SK-N-SH (cell line): Measurements from ENCODE around the gene FBXL7. TPM values are rescaled to one million over a fixed set of nuclear protein-coding genes. Genes with fewer than 3 reads are reported as not detected.

Experiments
- CTCF ChIA-PET: fragments of 300-600, 350-600 bp; formaldehyde crosslinking; extraction: SDS; loops from one replicate; lab custom pipeline; 2021; lab: Yijun Ruan, JAX
- POLR2A ChIA-PET: fragments of 350-600 bp; sonication (Branson Sonifier 250); formaldehyde crosslinking; extraction: SDS; loops from one replicate; lab custom pipeline; 2020; ENCODE audit warnings: antibody characterized with exemption, inconsistent platforms; lab: Yijun Ruan, JAX
- DNase-seq: peaks from one replicate; pipeline ENCODE4 v3.0.0; 2012
- H2AFZ ChIP-seq: fragments of 200-600 bp; sonication (generic); 2 replicates; pipeline ENCODE4 v1.8.1; 2016; ENCODE audit warnings: antibody characterized with exemption, mild to moderate bottlenecking, low read depth
- H3F3A ChIP-seq: fragments of 200-600 bp; sonication (generic); replicated peaks from 2 replicates; pipeline ENCODE3; 2016; ENCODE audit warnings: antibody characterized with exemption, mild to moderate bottlenecking; ENCODE audit not compliant: insufficient read depth
- H3K27ac ChIP-seq, 2 experiments: fragments of 200-500 bp in 1 of 2; fragments of 200-600 bp in 1 of 2; sonication (Bioruptor generic) in 1 of 2; sonication (generic), shearing (Covaris generic) in 1 of 2; 2 replicates each; pipeline versions ENCODE4 v1.5.1 to v1.6.1; 2014 to 2016; ENCODE audit warnings: low read depth in 2 of 2, inconsistent platforms in 1 of 2, low read length in 1 of 2, mild to moderate bottlenecking in 1 of 2, mixed read lengths in 1 of 2
- H3K27me3 ChIP-seq: fragments of 200-600 bp; sonication (generic), shearing (Covaris generic); 2 replicates; pipeline ENCODE4 v1.6.1; 2016; ENCODE audit warnings: mixed run types; ENCODE audit not compliant: insufficient read depth
- H3K36me3 ChIP-seq, 2 experiments: fragments of 200-500 bp in 1 of 2; fragments of 200-600 bp in 1 of 2; sonication (Bioruptor generic) in 1 of 2; sonication (generic) in 1 of 2; replicated peaks in 1 of 2; 2 replicates each; pipeline versions ENCODE3 to v1.5.1; 2014 to 2016; ENCODE audit warnings: low read length in 1 of 2, mild to moderate bottlenecking in 1 of 2; ENCODE audit not compliant: insufficient read depth in 2 of 2, control insufficient read depth in 1 of 2
- H3K4me1 ChIP-seq, 2 experiments: fragments of 200-500 bp in 1 of 2; fragments of 200-600 bp in 1 of 2; sonication (Bioruptor generic) in 1 of 2; sonication (generic), shearing (Covaris generic) in 1 of 2; 2 replicates each; pipeline versions ENCODE4 v1.5.1 to v1.6.1; 2014 to 2016; ENCODE audit warnings: low read depth in 1 of 2, low read length in 1 of 2, mixed run types in 1 of 2; ENCODE audit not compliant: insufficient read depth in 2 of 2, control insufficient read depth in 1 of 2
- H3K4me2 ChIP-seq: fragments of 200-600 bp; sonication (generic), shearing (Covaris generic); 2 replicates; pipeline ENCODE4 v1.6.1; 2017; ENCODE audit warnings: mixed run types
- H3K4me3 ChIP-seq, 2 experiments: fragments of 200-500 bp in 1 of 2; fragments of 200-600 bp in 1 of 2; sonication (Bioruptor generic) in 1 of 2; sonication (generic), shearing (Covaris generic) in 1 of 2; 2 replicates each; pipeline versions ENCODE4 v1.5.1 to v1.8.1; 2014 to 2016; ENCODE audit warnings: low read depth in 2 of 2, inconsistent platforms in 1 of 2, low read length in 1 of 2, mild to moderate bottlenecking in 1 of 2, mixed read lengths in 1 of 2, moderate library complexity in 1 of 2
- H3K79me2 ChIP-seq: fragments of 200-600 bp; sonication (generic); 2 replicates; pipeline ENCODE4 v1.8.1; 2017; ENCODE audit warnings: mild to moderate bottlenecking; ENCODE audit not compliant: insufficient read depth
- H3K9ac ChIP-seq: fragments of 200-600 bp; sonication (generic); 2 replicates; pipeline ENCODE4 v1.6.1; 2017; ENCODE audit warnings: mixed run types
- H3K9me2 ChIP-seq: fragments of 200-600 bp; sonication (generic); 2 replicates; pipeline ENCODE4 v1.6.1; 2017; ENCODE audit warnings: mixed run types
- H3K9me3 ChIP-seq: fragments of 200-600 bp; sonication (generic); 2 replicates; pipeline ENCODE4 v1.6.1; 2017; ENCODE audit warnings: mixed run types, mild to moderate bottlenecking, moderate library complexity
- H4K20me1 ChIP-seq: fragments of 200-600 bp; sonication (generic); 2 replicates; pipeline ENCODE4 v1.6.1; 2017; ENCODE audit warnings: mild to moderate bottlenecking, mixed run types; ENCODE audit not compliant: insufficient read depth
- FOSL2 ChIP-seq: IDR thresholded peaks from 2 replicates; pipeline ENCODE4 v1.4.0; 2012; ENCODE audit warnings: low read depth, mild to moderate bottlenecking, moderate library complexity, borderline replicate concordance
- FOXJ3 ChIP-seq: sonication (generic); formaldehyde crosslinking; IDR thresholded peaks from 2 replicates; pipeline ENCODE4 v1.5.1; 2020; ENCODE audit warnings: mild to moderate bottlenecking, missing genetic modification reagents
- FOXM1 ChIP-seq: IDR thresholded peaks from 2 replicates; pipeline ENCODE4 v1.4.0; 2012; ENCODE audit warnings: low read depth, mild to moderate bottlenecking
- GATA2 ChIP-seq: sonication (generic); formaldehyde crosslinking; IDR thresholded peaks from 2 replicates; pipeline ENCODE4 v1.5.0; 2020; ENCODE audit warnings: mild to moderate bottlenecking, missing genetic modification reagents
- JUND ChIP-seq: IDR thresholded peaks from 2 replicates; pipeline ENCODE4 v1.4.0; 2012
- MEF2A ChIP-seq: IDR thresholded peaks from 2 replicates; pipeline ENCODE4 v1.4.0; 2012; ENCODE audit warnings: low read depth, borderline replicate concordance
- MXI1 ChIP-seq: IDR thresholded peaks from 2 replicates; pipeline ENCODE4 v1.6.1; 2012; ENCODE audit warnings: mild to moderate bottlenecking, low read depth, low read length, improper control_type of control experiment
- NFIC ChIP-seq: IDR thresholded peaks from 2 replicates; pipeline ENCODE4 v1.4.0; 2012; ENCODE audit warnings: borderline replicate concordance
- NRF1 ChIP-seq: IDR thresholded peaks from 2 replicates; pipeline ENCODE4 v1.6.1; 2012; ENCODE audit warnings: low read depth, mild to moderate bottlenecking, low read length
- RAD21 ChIP-seq: IDR thresholded peaks from 2 replicates; pipeline ENCODE4 v1.6.1; 2012; ENCODE audit warnings: mild to moderate bottlenecking, low read length
- RFX5 ChIP-seq: IDR thresholded peaks from 2 replicates; pipeline ENCODE4 v1.6.1; 2012; ENCODE audit warnings: mild to moderate bottlenecking, improper control_type of control experiment, low read length
- RXRA ChIP-seq: IDR thresholded peaks from 2 replicates; pipeline ENCODE4 v1.4.0; 2012; ENCODE audit warnings: low read depth, mild to moderate bottlenecking, borderline replicate concordance
- SIN3A ChIP-seq: IDR thresholded peaks from 2 replicates; pipeline ENCODE4 v1.6.1; 2012; ENCODE audit warnings: low read depth, mild to moderate bottlenecking, low read length, moderate library complexity, borderline replicate concordance
- TAF1 ChIP-seq: IDR thresholded peaks from 2 replicates; pipeline ENCODE4 v1.6.1; 2012; ENCODE audit warnings: low read depth, mild to moderate bottlenecking, low read length, moderate library complexity, borderline replicate concordance
- YY1 ChIP-seq: IDR thresholded peaks from 2 replicates; pipeline ENCODE4 v1.4.0; 2012; ENCODE audit warnings: low read depth, mild to moderate bottlenecking
- WGBS: methylation state at CpG from one replicate; pipeline ENCODE4 v1.1.6; 2017; ENCODE audit warnings: low lambda C conversion rate; 5-methylcytosine and 5-hydroxymethylcytosine counted together
- polyA plus RNA-seq, 3 experiments: library from polyadenylated mRNA; depleted of rRNA; stranded (reverse); fragments of >200 nt; gene quantifications; 2 replicates each; pipeline ENCODE4 v1.2.3, GENCODE V29; 2012
- TF ChIP-seq, protein P1 (sequence below): fragments of 200-600 bp; sonication (generic); IDR thresholded peaks from 2 replicates; pipeline ENCODE4 v1.6.1; 2017; ENCODE audit warnings: antibody characterized with exemption, mild to moderate bottlenecking, moderate library complexity
- TF ChIP-seq, protein P2 (sequence below): IDR thresholded peaks from 2 replicates; pipeline ENCODE4 v1.4.0; 2012; ENCODE audit warnings: low read depth, borderline replicate concordance
- TF ChIP-seq, protein P3 (sequence below): fragments of 150-350 bp; IDR thresholded peaks from 2 replicates; pipeline ENCODE4 v1.6.1; 2016; ENCODE audit warnings: mild to moderate bottlenecking, low read depth, low read length
- TF ChIP-seq, protein P4 (sequence below): IDR thresholded peaks from 2 replicates; pipeline ENCODE4 v1.6.1; 2012; ENCODE audit warnings: mild to moderate bottlenecking, low read depth, low read length, moderate library complexity
- TF ChIP-seq, protein P5 (sequence below): IDR thresholded peaks from 2 replicates; pipeline ENCODE4 v1.4.0; 2012; ENCODE audit warnings: low read depth

FBXL7 gene
- polyA plus RNA-seq, 1 of the 3 experiments (the other 2 are of a cell fraction): 7.0 TPM

DNA sequence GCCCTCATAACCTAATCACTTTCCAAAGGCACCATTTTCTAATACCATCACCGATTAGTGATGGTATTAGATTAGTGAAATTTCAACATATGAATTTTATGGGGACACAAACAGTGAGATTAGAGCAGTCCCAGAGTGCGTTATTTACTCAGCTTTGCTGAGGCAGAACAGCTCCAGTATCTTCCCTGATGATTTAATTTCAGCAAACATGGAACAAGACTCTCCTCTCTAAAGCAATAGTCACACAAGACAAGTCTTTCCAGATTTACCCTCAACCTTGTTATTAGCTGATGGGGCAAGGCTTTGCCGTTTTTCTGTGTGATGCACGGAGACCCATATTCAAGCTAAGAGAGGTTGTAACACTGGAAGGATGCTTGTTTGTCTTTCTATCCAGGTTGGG is 333.4 kb downstream of the FBXL7 start:
- TF ChIP-seq TAF1 (no peak), MEF2A (no peak), YY1 (no peak), JUND (no peak), SIN3A (no peak), RAD21 (no peak), RXRA (no peak), GATA2 (CRISPR knock-in tag) (no peak), NFIC (no peak), FOXM1 (no peak), MXI1 (no peak), NRF1 (no peak), RFX5 (no peak), FOSL2 (no peak), FOXJ3 (CRISPR knock-in tag) (no peak)
- TF ChIP-seq, protein P1, sequence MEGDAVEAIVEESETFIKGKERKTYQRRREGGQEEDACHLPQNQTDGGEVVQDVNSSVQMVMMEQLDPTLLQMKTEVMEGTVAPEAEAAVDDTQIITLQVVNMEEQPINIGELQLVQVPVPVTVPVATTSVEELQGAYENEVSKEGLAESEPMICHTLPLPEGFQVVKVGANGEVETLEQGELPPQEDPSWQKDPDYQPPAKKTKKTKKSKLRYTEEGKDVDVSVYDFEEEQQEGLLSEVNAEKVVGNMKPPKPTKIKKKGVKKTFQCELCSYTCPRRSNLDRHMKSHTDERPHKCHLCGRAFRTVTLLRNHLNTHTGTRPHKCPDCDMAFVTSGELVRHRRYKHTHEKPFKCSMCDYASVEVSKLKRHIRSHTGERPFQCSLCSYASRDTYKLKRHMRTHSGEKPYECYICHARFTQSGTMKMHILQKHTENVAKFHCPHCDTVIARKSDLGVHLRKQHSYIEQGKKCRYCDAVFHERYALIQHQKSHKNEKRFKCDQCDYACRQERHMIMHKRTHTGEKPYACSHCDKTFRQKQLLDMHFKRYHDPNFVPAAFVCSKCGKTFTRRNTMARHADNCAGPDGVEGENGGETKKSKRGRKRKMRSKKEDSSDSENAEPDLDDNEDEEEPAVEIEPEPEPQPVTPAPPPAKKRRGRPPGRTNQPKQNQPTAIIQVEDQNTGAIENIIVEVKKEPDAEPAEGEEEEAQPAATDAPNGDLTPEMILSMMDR: no peak
- TF ChIP-seq, protein P2, sequence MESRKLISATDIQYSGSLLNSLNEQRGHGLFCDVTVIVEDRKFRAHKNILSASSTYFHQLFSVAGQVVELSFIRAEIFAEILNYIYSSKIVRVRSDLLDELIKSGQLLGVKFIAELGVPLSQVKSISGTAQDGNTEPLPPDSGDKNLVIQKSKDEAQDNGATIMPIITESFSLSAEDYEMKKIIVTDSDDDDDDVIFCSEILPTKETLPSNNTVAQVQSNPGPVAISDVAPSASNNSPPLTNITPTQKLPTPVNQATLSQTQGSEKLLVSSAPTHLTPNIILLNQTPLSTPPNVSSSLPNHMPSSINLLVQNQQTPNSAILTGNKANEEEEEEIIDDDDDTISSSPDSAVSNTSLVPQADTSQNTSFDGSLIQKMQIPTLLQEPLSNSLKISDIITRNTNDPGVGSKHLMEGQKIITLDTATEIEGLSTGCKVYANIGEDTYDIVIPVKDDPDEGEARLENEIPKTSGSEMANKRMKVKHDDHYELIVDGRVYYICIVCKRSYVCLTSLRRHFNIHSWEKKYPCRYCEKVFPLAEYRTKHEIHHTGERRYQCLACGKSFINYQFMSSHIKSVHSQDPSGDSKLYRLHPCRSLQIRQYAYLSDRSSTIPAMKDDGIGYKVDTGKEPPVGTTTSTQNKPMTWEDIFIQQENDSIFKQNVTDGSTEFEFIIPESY: no peak
- TF ChIP-seq, protein P3, sequence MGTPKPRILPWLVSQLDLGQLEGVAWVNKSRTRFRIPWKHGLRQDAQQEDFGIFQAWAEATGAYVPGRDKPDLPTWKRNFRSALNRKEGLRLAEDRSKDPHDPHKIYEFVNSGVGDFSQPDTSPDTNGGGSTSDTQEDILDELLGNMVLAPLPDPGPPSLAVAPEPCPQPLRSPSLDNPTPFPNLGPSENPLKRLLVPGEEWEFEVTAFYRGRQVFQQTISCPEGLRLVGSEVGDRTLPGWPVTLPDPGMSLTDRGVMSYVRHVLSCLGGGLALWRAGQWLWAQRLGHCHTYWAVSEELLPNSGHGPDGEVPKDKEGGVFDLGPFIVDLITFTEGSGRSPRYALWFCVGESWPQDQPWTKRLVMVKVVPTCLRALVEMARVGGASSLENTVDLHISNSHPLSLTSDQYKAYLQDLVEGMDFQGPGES: no peak
- TF ChIP-seq, protein P4, sequence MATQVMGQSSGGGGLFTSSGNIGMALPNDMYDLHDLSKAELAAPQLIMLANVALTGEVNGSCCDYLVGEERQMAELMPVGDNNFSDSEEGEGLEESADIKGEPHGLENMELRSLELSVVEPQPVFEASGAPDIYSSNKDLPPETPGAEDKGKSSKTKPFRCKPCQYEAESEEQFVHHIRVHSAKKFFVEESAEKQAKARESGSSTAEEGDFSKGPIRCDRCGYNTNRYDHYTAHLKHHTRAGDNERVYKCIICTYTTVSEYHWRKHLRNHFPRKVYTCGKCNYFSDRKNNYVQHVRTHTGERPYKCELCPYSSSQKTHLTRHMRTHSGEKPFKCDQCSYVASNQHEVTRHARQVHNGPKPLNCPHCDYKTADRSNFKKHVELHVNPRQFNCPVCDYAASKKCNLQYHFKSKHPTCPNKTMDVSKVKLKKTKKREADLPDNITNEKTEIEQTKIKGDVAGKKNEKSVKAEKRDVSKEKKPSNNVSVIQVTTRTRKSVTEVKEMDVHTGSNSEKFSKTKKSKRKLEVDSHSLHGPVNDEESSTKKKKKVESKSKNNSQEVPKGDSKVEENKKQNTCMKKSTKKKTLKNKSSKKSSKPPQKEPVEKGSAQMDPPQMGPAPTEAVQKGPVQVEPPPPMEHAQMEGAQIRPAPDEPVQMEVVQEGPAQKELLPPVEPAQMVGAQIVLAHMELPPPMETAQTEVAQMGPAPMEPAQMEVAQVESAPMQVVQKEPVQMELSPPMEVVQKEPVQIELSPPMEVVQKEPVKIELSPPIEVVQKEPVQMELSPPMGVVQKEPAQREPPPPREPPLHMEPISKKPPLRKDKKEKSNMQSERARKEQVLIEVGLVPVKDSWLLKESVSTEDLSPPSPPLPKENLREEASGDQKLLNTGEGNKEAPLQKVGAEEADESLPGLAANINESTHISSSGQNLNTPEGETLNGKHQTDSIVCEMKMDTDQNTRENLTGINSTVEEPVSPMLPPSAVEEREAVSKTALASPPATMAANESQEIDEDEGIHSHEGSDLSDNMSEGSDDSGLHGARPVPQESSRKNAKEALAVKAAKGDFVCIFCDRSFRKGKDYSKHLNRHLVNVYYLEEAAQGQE: no peak
- TF ChIP-seq, protein P5, sequence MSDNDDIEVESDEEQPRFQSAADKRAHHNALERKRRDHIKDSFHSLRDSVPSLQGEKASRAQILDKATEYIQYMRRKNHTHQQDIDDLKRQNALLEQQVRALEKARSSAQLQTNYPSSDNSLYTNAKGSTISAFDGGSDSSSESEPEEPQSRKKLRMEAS: no peak
- H3K27ac ChIP-seq: peak overlapping the region in 1 of 2 experiments; percentile 16; a peak in 1 of 4 replicates
- H4K20me1 ChIP-seq: peaks cover 3% of the 10 kb centered on the region; the same call in 1 of the 2 replicates
- H2AFZ ChIP-seq: no peak overlapping the region
- H3K9me3 ChIP-seq: no peaks in the 10 kb centered on the region
- H3K4me1 ChIP-seq: peaks cover 13 to 17% of the 10 kb centered on the region in 2 experiments; a peak in 3 of 4 replicates
- ChIA-PET CTCF (interaction anchor here (0.9 kb wide), 1 partner anchor 9 kb away, joined by 3 read pairs; no protein-coding TSS in a partner anchor), POLR2A (no interaction called here)
- H3K4me2 ChIP-seq: no peak overlapping the region
- H3K36me3 ChIP-seq: no peaks in the 10 kb centered on the region
- H3F3A ChIP-seq: peaks cover 20% of the 10 kb centered on the region
- H3K79me2 ChIP-seq: no peaks in the 10 kb centered on the region; the same call in 1 of the 2 replicates
- H3K9ac ChIP-seq: no peak overlapping the region
- no peak for DNase-seq
- no peaks in the 10 kb centered on the region for H3K27me3 ChIP-seq
- no peak overlapping the region for H3K4me3 ChIP-seq
- H3K9me2 ChIP-seq: no peaks in the 10 kb centered on the region
- WGBS: 83% methylated on average over 4 of the region's 4 CpGs
